ENCODE results near the gene C11orf24.

DNA sequence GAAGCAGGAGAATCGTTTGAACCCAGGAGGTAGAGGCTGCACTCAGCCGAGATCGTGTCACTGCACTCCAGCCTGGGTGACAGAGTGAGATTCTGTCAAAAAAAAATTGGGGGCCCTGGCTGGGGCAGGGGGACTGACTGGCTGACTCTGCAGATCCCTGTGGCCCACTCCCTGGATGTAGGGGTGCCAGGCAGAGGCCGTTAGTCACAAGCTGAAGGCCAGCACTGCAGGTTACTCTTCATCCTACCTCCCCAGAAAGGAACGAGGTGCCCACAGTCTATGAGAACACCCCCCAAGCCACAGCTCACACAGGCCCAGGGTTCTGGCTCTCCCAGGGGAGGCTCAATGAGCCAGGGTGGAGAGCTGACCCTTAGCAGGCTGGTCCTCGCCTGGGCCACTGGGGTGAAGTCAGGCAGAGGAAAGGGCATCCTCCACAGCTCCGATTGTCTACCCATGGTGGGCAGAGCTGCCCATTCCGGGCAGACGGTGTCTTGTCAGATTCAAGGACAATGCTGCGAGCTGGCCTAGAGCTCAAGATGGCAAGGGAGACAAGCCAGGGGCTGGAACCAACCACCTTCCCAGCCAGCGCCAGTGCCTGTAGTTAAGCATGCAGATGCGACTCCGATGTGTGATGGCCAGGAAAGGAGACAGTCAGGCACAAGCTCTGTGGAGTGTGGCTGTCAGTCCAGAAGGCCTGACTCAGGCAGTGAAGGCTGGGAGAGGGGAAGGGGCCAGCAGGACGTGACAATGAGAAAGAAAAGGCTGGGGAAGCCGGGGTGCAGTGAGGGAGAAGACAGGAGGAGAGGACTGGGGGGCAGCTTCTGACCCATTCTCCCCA is 12.4 kb downstream of the C11orf24 start:
- TF ChIP-seq ZNF830 (tag by site-specific recombination; IDR thresholded peaks at IDR 0.05; ENCODE audit: low read depth) (no peak), ZNF184 (tag by site-specific recombination; IDR thresholded peaks at IDR 0.05) (no peak), SP2 (tag by site-specific recombination; IDR thresholded peaks at IDR 0.05) (no peak), ZNF157 (tag by site-specific recombination; IDR thresholded peaks at IDR 0.05) (no peak), ZNF335 (tag by site-specific recombination; conservative IDR thresholded peaks at IDR 0.05) (no peak), ZNF624 (tag by site-specific recombination; IDR thresholded peaks at IDR 0.05) (no peak), ZBTB7A (tag by site-specific recombination; IDR thresholded peaks at IDR 0.05; ENCODE audit: low read depth) (no peak), ZNF776 (tag by site-specific recombination; IDR thresholded peaks at IDR 0.05; ENCODE audit: borderline replicate concordance) (no peak), ZBTB21 (tag by site-specific recombination; IDR thresholded peaks at IDR 0.05) (no peak), ZNF510 (tag by site-specific recombination; IDR thresholded peaks at IDR 0.05; ENCODE audit: insufficient replicate concordance) (no peak), ZNF558 (tag by site-specific recombination; IDR thresholded peaks at IDR 0.05) (no peak)
- TF ChIP-seq, protein P1, sequence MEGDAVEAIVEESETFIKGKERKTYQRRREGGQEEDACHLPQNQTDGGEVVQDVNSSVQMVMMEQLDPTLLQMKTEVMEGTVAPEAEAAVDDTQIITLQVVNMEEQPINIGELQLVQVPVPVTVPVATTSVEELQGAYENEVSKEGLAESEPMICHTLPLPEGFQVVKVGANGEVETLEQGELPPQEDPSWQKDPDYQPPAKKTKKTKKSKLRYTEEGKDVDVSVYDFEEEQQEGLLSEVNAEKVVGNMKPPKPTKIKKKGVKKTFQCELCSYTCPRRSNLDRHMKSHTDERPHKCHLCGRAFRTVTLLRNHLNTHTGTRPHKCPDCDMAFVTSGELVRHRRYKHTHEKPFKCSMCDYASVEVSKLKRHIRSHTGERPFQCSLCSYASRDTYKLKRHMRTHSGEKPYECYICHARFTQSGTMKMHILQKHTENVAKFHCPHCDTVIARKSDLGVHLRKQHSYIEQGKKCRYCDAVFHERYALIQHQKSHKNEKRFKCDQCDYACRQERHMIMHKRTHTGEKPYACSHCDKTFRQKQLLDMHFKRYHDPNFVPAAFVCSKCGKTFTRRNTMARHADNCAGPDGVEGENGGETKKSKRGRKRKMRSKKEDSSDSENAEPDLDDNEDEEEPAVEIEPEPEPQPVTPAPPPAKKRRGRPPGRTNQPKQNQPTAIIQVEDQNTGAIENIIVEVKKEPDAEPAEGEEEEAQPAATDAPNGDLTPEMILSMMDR (tag by site-specific recombination; IDR thresholded peaks at IDR 0.05) = no peak
- TF ChIP-seq, protein P2, sequence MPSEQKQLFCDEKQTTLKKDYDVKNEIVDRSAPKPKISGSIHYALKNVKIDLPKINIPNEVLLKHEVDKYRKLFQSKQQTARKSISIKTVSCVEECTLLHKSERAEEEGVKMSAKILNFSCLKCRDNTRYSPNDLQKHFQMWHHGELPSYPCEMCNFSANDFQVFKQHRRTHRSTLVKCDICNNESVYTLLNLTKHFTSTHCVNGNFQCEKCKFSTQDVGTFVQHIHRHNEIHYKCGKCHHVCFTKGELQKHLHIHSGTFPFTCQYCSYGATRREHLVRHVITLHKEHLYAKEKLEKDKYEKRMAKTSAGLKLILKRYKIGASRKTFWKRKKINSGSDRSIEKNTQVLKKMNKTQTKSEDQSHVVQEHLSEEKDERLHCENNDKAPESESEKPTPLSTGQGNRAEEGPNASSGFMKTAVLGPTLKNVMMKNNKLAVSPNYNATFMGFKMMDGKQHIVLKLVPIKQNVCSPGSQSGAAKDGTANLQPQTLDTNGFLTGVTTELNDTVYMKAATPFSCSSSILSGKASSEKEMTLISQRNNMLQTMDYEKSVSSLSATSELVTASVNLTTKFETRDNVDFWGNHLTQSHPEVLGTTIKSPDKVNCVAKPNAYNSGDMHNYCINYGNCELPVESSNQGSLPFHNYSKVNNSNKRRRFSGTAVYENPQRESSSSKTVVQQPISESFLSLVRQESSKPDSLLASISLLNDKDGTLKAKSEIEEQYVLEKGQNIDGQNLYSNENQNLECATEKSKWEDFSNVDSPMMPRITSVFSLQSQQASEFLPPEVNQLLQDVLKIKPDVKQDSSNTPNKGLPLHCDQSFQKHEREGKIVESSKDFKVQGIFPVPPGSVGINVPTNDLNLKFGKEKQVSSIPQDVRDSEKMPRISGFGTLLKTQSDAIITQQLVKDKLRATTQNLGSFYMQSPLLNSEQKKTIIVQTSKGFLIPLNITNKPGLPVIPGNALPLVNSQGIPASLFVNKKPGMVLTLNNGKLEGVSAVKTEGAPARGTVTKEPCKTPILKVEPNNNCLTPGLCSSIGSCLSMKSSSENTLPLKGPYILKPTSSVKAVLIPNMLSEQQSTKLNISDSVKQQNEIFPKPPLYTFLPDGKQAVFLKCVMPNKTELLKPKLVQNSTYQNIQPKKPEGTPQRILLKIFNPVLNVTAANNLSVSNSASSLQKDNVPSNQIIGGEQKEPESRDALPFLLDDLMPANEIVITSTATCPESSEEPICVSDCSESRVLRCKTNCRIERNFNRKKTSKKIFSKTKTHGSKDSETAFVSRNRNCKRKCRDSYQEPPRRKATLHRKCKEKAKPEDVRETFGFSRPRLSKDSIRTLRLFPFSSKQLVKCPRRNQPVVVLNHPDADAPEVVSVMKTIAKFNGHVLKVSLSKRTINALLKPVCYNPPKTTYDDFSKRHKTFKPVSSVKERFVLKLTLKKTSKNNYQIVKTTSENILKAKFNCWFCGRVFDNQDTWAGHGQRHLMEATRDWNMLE (tag by site-specific recombination; conservative IDR thresholded peaks at IDR 0.05; ENCODE audit: low read depth) = no peak
- TF ChIP-seq, protein P3, sequence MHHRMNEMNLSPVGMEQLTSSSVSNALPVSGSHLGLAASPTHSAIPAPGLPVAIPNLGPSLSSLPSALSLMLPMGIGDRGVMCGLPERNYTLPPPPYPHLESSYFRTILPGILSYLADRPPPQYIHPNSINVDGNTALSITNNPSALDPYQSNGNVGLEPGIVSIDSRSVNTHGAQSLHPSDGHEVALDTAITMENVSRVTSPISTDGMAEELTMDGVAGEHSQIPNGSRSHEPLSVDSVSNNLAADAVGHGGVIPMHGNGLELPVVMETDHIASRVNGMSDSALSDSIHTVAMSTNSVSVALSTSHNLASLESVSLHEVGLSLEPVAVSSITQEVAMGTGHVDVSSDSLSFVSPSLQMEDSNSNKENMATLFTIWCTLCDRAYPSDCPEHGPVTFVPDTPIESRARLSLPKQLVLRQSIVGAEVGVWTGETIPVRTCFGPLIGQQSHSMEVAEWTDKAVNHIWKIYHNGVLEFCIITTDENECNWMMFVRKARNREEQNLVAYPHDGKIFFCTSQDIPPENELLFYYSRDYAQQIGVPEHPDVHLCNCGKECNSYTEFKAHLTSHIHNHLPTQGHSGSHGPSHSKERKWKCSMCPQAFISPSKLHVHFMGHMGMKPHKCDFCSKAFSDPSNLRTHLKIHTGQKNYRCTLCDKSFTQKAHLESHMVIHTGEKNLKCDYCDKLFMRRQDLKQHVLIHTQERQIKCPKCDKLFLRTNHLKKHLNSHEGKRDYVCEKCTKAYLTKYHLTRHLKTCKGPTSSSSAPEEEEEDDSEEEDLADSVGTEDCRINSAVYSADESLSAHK (tag by site-specific recombination; IDR thresholded peaks at IDR 0.05) = no peak

Measured in HEK293 (cell line).